Brain microvascular endothelial cell (primary cell): Measurements from ENCODE around the gene DGKB.

Experiments used
- DNase-seq: peaks from one replicate; pipeline ENCODE4 v3.0.0-alpha.2; 2020
- H3K27ac ChIP-seq: fragments of 250-450 bp; sonication (Bioruptor Pico); 2 replicates; pipeline ENCODE4 v1.5.1; 2020; ENCODE audit warnings: mild to moderate bottlenecking, moderate library complexity
- H3K27me3 ChIP-seq: fragments of 250-450 bp; sonication (Bioruptor Pico); replicated peaks from 2 replicates; pipeline ENCODE4 v1.5.1; 2020; ENCODE audit warnings: mild to moderate bottlenecking
- H3K36me3 ChIP-seq: fragments of 250-450 bp; sonication (Bioruptor Pico); replicated peaks from 2 replicates; pipeline ENCODE4 v1.5.1; 2020; ENCODE audit warnings: mild to moderate bottlenecking
- H3K4me3 ChIP-seq: 2 replicates; pipeline ENCODE4 v1.5.1; 2011; ENCODE audit warnings: low read depth, mild to moderate bottlenecking, control low read depth, low read length, moderate library complexity
- CTCF ChIP-seq: IDR thresholded peaks from 2 replicates; pipeline ENCODE4 v1.5.1; 2011; ENCODE audit warnings: low read depth, mild to moderate bottlenecking, moderate library complexity, low read length, control low read depth, inconsistent platforms; ENCODE audit errors: missing control alignments
- in situ Hi-C: cut with HindIII; loops from 2 replicates; pipeline ENCODE4 v1.10.0; 2017; ENCODE audit warnings: low sequenced_read_pairs, low pct_ligation_motif_present

DGKB gene

GRCh38 chr7:14690486-14690885 is 212.1 kb downstream of the DGKB start:
- no peaks in the 10 kb centered on the region for H3K36me3 ChIP-seq
- TF ChIP-seq CTCF: no peak
- H3K4me3 ChIP-seq: no peak overlapping the region
- in situ Hi-C loops: no loop called here
- H3K27me3 ChIP-seq: no peaks in the 10 kb centered on the region
- no peak overlapping the region for H3K27ac ChIP-seq
- DNase-seq: no peak

DNA sequence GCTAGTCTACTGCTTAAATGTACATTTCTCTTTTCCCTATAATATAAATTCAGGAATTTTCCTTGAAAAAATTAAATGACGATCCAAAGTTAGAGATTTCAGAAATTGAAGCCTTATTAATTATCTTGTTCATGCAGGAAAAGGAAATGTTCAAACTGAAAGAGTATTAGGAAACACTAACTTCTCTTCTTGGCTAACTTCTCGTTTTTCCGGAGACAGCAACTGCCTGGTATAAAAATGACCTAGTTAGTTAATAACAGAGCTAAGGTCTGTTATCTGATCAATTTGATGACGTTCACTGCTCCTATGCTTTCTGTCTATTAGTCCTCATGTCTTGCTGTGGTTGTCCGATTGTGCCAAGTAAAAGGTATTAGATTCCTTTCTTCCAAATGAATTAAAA is 212.5 kb downstream of the DGKB start:
- no peak for DNase-seq
- in situ Hi-C loops: no loop called here
- Histone ChIP-seq H3K27me3 (no peaks in the 10 kb centered on the region), H3K36me3 (no peaks in the 10 kb centered on the region), H3K27ac (no peak overlapping the region), H3K4me3 (no peak overlapping the region)
- TF ChIP-seq CTCF: no peak

DNA sequence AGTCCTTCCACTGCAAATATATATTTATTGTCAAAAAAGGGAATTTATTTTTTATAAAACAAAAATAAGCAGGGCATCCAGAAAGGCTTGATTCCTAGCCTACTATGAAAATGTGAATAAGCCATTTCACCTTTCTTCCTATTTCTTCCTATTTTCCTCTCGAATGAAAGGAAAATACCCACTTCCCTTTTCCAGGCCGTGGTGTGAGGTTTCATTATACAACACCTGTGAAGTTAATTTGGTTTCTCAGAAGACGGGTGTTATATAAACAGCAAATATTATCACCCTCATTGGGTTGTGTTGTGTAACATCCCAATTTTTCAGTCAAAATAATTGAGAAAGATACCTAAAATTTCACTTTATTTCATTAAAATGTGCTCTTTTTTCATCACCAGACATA is 214.3 kb downstream of the DGKB start:
- no peak for TF ChIP-seq CTCF
- no peak for DNase-seq
- Histone ChIP-seq H3K27ac (no peak overlapping the region), H3K27me3 (no peaks in the 10 kb centered on the region), H3K36me3 (no peaks in the 10 kb centered on the region), H3K4me3 (no peak overlapping the region)
- in situ Hi-C loops: no loop called here

DNA sequence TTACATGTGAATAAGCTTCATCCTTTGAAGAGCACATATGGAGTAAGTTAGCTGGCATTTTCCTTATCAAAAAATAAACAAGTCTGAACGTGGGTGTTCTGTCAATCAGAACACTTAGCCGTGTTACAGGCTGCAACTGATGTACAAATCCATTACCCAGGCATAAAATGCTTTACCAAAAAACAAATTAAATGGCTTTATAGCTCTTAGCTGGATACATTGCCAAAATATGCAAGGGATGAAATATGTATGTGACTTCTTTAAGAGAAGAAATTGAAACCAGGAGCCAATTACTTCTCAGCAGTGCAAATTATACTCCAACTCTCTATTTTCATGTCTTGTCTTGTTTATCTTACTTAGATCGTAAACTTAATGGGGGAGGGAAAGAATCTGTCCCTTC is 214.8 kb downstream of the DGKB start:
- peak; percentile 64 for DNase-seq
- Histone ChIP-seq H3K27ac (no peak overlapping the region), H3K4me3 (no peak overlapping the region), H3K27me3 (no peaks in the 10 kb centered on the region), H3K36me3 (no peaks in the 10 kb centered on the region)
- no peak for TF ChIP-seq CTCF
- in situ Hi-C loops: no loop called here

DNA sequence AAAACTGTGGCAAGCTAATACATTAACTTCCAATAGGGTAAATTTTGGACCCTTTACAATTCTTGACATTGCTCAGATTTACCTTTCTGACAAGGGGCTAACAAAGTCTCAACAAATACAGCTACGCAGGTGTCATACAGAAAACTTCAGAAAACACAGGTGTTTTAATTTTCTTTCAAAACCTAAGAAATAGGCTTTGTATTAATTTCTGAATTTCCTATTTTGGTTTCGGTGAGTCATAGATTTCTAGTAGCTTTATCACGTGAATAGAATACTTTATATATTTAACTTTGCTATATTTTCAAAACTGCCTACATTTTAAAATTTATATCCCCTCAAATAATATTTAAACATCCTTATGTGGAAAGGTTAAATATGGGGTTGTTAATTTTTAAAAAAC is 215.3 kb downstream of the DGKB start:
- no peaks in the 10 kb centered on the region for H3K27me3 ChIP-seq
- H3K27ac ChIP-seq: no peak overlapping the region
- DNase-seq: no peak
- no peak for TF ChIP-seq CTCF
- H3K36me3 ChIP-seq: no peaks in the 10 kb centered on the region
- no peak overlapping the region for H3K4me3 ChIP-seq
- in situ Hi-C loops: no loop called here

DNA sequence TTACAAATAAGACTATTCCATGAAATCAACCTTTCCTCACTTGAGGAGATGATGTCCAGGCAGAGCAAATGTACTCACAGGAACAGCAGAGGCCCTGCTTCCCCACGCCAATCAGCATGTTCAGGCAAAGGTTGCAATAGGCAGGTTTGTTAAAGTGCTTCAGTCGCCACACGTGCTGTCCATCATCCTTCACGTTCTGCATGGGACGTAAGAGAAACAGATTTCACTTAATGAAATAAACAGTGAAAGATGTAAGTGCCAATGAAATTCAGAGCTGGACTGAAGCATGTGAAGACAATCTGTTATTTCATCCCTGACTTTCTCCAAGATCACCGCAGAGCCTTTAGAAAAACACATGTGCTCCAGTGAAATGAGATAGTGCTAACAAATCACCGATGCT is 217.4 kb downstream of the DGKB start:
- Histone ChIP-seq H3K27me3 (no peaks in the 10 kb centered on the region), H3K36me3 (no peaks in the 10 kb centered on the region), H3K27ac (no peak overlapping the region), H3K4me3 (no peak overlapping the region)
- in situ Hi-C loops: no loop called here
- DNase-seq: no peak
- TF ChIP-seq CTCF: no peak
